Eye (tissue), 1 donor: Measurements from ENCODE around the gene PNPLA7.
"Not testable (repeated sequence)": the region's sequence is repeated elsewhere in the genome, so short reads cannot be mapped to it uniquely, and the experiment has no call there.

Source experiments
- DNase-seq: peaks from one replicate; pipeline ENCODE4 v3.0.0-alpha.2; 2015

The PNPLA7 gene

GRCh38 chr9:137511758-137512463, 38.3 kb downstream of the PNPLA7 start:
- no peak for DNase-seq

- DNase-seq: not testable (repeated sequence)
Observed at GRCh38 chr9:137511126-137511525, 39.1 kb downstream of the PNPLA7 start.

- DNase-seq: no peak
Observed at GRCh38 chr9:137509198-137509597, 41.0 kb downstream of the PNPLA7 start.

GRCh38 chr9:137506702-137507171, 43.5 kb downstream of the PNPLA7 start:
- no peak for DNase-seq

GRCh38 chr9:137506274-137506673, 43.9 kb downstream of the PNPLA7 start:
- no peak for DNase-seq

- DNase-seq: no peak
Observed at GRCh38 chr9:137505421-137506140, 44.6 kb downstream of the PNPLA7 start.

GRCh38 chr9:137504432-137504777, 45.8 kb downstream of the PNPLA7 start:
- DNase-seq: no peak

GRCh38 chr9:137502008-137502911, 47.9 kb downstream of the PNPLA7 start:
- no peak for DNase-seq

- DNase-seq: no peak
Observed at GRCh38 chr9:137501457-137501856, 48.7 kb downstream of the PNPLA7 start.

GRCh38 chr9:137500666-137501397, 49.4 kb downstream of the PNPLA7 start:
- DNase-seq: no peak

GRCh38 chr9:137499858-137500661, 50.1 kb downstream of the PNPLA7 start:
- no peak for DNase-seq

GRCh38 chr9:137499416-137499815, 50.8 kb downstream of the PNPLA7 start:
- DNase-seq: no peak

GRCh38 chr9:137498720-137499150, 51.5 kb downstream of the PNPLA7 start:
- DNase-seq: no peak

GRCh38 chr9:137497921-137498719, 52.1 kb downstream of the PNPLA7 start:
- DNase-seq: no peak

- no peak for DNase-seq
Observed at GRCh38 chr9:137496601-137497375, 53.4 kb downstream of the PNPLA7 start.

GRCh38 chr9:137494550-137495351, 55.5 kb downstream of the PNPLA7 start:
- DNase-seq: no peak

GRCh38 chr9:137494104-137494544, 56.1 kb downstream of the PNPLA7 start:
- DNase-seq: no peak

GRCh38 chr9:137493364-137494103, 56.7 kb downstream of the PNPLA7 start:
- DNase-seq: no peak
